ENCODE measurements around the gene STPG1.

Gene STPG1

GRCh38 chr1:24341260-24341659 is 72.3 kb downstream of the STPG1 start:
- DNase-seq (ENCODE audit: low read depth, low spot score): no peak

GRCh38 chr1:24340770-24341169 is 72.8 kb downstream of the STPG1 start:
- no peak for DNase-seq (ENCODE audit: low read depth, low spot score)

GRCh38 chr1:24339996-24340395 is 73.6 kb downstream of the STPG1 start:
- no peak for DNase-seq (ENCODE audit: low read depth, low spot score)

GRCh38 chr1:24338447-24338846 is 75.1 kb downstream of the STPG1 start:
- no peak for DNase-seq (ENCODE audit: low read depth, low spot score)

GRCh38 chr1:24337455-24337854 is 76.1 kb downstream of the STPG1 start:
- no peak for DNase-seq (ENCODE audit: low read depth, low spot score)

- DNase-seq (ENCODE audit: low read depth, low spot score): no peak
Measured at GRCh38 chr1:24336075-24336474, 77.5 kb downstream of the STPG1 start.

- DNase-seq (ENCODE audit: low read depth, low spot score): no peak
Measured at GRCh38 chr1:24331961-24332673, 81.5 kb downstream of the STPG1 start.

GRCh38 chr1:24329797-24330543 is 83.6 kb downstream of the STPG1 start:
- no peak for DNase-seq (ENCODE audit: low read depth, low spot score)

- DNase-seq (ENCODE audit: low read depth, low spot score): no peak
Measured at GRCh38 chr1:24329331-24329730, 84.3 kb downstream of the STPG1 start.

- no peak for DNase-seq (ENCODE audit: low read depth, low spot score)
Measured at GRCh38 chr1:24327891-24328290, 85.7 kb downstream of the STPG1 start.

GRCh38 chr1:24327486-24327885 is 86.1 kb downstream of the STPG1 start:
- DNase-seq (ENCODE audit: low read depth, low spot score): no peak

- no peak for DNase-seq (ENCODE audit: low read depth, low spot score)
Measured at GRCh38 chr1:24325587-24326449, 87.8 kb downstream of the STPG1 start.

- no peak for DNase-seq (ENCODE audit: low read depth, low spot score)
Measured at GRCh38 chr1:24324903-24325302, 88.7 kb downstream of the STPG1 start.

- no peak for DNase-seq (ENCODE audit: low read depth, low spot score)
Measured at GRCh38 chr1:24323281-24323680, 90.3 kb downstream of the STPG1 start.

GRCh38 chr1:24322470-24323177 is 91.0 kb downstream of the STPG1 start:
- DNase-seq (ENCODE audit: low read depth, low spot score): no peak

GRCh38 chr1:24321697-24322469 is 91.7 kb downstream of the STPG1 start:
- DNase-seq (ENCODE audit: low read depth, low spot score): peak; percentile 22

GRCh38 chr1:24321126-24321525 is 92.5 kb downstream of the STPG1 start:
- no peak for DNase-seq (ENCODE audit: low read depth, low spot score)

GRCh38 chr1:24319962-24320361 is 93.6 kb downstream of the STPG1 start:
- no peak for DNase-seq (ENCODE audit: low read depth, low spot score)

- DNase-seq (ENCODE audit: low read depth, low spot score): no peak
Measured at GRCh38 chr1:24319312-24319863, 94.2 kb downstream of the STPG1 start, which contains the start of gene GRHL3. GRHL3 (plus strand) TSS chr1:24319357; CDS start chr1:24319552, 195 bp downstream.

GRCh38 chr1:24318615-24319311 is 94.8 kb downstream of the STPG1 start:
- no peak for DNase-seq (ENCODE audit: low read depth, low spot score)
